Neural cell (in vitro differentiated cells): Measurements from ENCODE around the gene GMPPB. TPM values are rescaled to one million over a fixed set of nuclear protein-coding genes. Genes with fewer than 3 reads are reported as not detected.
"Not testable (repeated sequence)": the region's sequence is repeated elsewhere in the genome, so short reads cannot be mapped to it uniquely, and the experiment has no call there.

Experiments
- H2AFZ ChIP-seq: fragments of 200-600, 300-800 bp; sonication (generic), shearing (Covaris generic); 2 replicates; pipeline ENCODE4 v1.6.0; 2014; ENCODE audit warnings: low read depth, mild to moderate bottlenecking, antibody characterized with exemption, low read length, moderate library complexity
- H3F3A ChIP-seq: fragments of 200-600 bp; shearing (Covaris generic); 2 replicates; pipeline ENCODE4 v1.6.1; 2016; ENCODE audit warnings: mild to moderate bottlenecking, moderate library complexity, mixed read lengths, antibody characterized with exemption, low read length; ENCODE audit not compliant: insufficient read depth, poor library complexity, severe bottlenecking
- H3K27ac ChIP-seq: fragments of 200-600, 300-800 bp; sonication (generic), shearing (Covaris generic); 2 replicates; pipeline ENCODE4 v1.5.1; 2014; ENCODE audit warnings: mild to moderate bottlenecking, low read length, moderate library complexity
- H3K27me3 ChIP-seq: fragments of 300-800, 200-600 bp; sonication (generic), shearing (Covaris generic); 2 replicates; pipeline ENCODE4 v1.6.0; 2014; ENCODE audit warnings: mild to moderate bottlenecking, low read depth, low read length, moderate library complexity; ENCODE audit not compliant: insufficient read depth
- H3K36me3 ChIP-seq: fragments of 300-800, 200-600 bp; sonication (generic), shearing (Covaris generic); 2 replicates; pipeline ENCODE4 v1.5.1; 2014; ENCODE audit warnings: mild to moderate bottlenecking, antibody characterized with exemption, low read length, moderate library complexity; ENCODE audit not compliant: insufficient read depth
- H3K4me2 ChIP-seq: fragments of 300-800, 200-600 bp; sonication (generic), shearing (Covaris generic); 2 replicates; pipeline ENCODE4 v1.6.0; 2014; ENCODE audit warnings: mild to moderate bottlenecking, low read length
- H3K4me3 ChIP-seq: fragments of 300-800, 200-600 bp; sonication (generic), shearing (Covaris generic); 2 replicates; pipeline ENCODE4 v1.5.1; 2014; ENCODE audit warnings: mild to moderate bottlenecking, low read length, moderate library complexity
- H3K79me2 ChIP-seq: fragments of 200-600 bp; shearing (Covaris generic); replicated peaks from 2 replicates; pipeline ENCODE4 v1.6.0; 2014; ENCODE audit warnings: mild to moderate bottlenecking, low read length, moderate library complexity; ENCODE audit not compliant: insufficient read depth
- H3K9ac ChIP-seq: fragments of 300-800, 200-600 bp; sonication (generic), shearing (Covaris generic); 2 replicates; pipeline ENCODE4 v1.6.1; 2016; ENCODE audit warnings: mild to moderate bottlenecking, low read length, mixed read lengths
- H3K9me2 ChIP-seq: fragments of 200-600 bp; shearing (Covaris generic); 2 replicates; pipeline ENCODE4 v1.6.1; 2016; ENCODE audit warnings: mild to moderate bottlenecking, low read length, mixed read lengths; ENCODE audit not compliant: insufficient read depth
- H3K9me3 ChIP-seq: fragments of 200-600, 300-800 bp; sonication (generic), shearing (Covaris generic); 2 replicates; pipeline ENCODE4 v1.6.1; 2016; ENCODE audit warnings: mild to moderate bottlenecking, mixed run types, low read length, moderate library complexity, mixed read lengths
- H4K20me1 ChIP-seq: fragments of 200-600 bp; shearing (Covaris generic); 2 replicates; pipeline ENCODE4 v1.6.1; 2016; ENCODE audit warnings: mild to moderate bottlenecking, mixed run types; ENCODE audit not compliant: insufficient read depth
- EP300 ChIP-seq: fragments of 450-650 bp; conservative IDR thresholded peaks from 2 replicates; pipeline ENCODE4 v1.6.1; 2014; ENCODE audit warnings: antibody characterized with exemption, mild to moderate bottlenecking, moderate library complexity; ENCODE audit not compliant: poor library complexity, severe bottlenecking
- RAD21 ChIP-seq: fragments of 450-650 bp; conservative IDR thresholded peaks from 2 replicates; pipeline ENCODE4 v1.6.1; 2014; ENCODE audit warnings: antibody characterized with exemption, mild to moderate bottlenecking, moderate library complexity
- SMC3 ChIP-seq: fragments of 450-650 bp; conservative IDR thresholded peaks from 2 replicates; pipeline ENCODE4 v1.6.1; 2014; ENCODE audit warnings: antibody characterized with exemption, mild to moderate bottlenecking, moderate library complexity; ENCODE audit not compliant: poor library complexity
- TAF1 ChIP-seq: IDR thresholded peaks from 2 replicates; pipeline ENCODE4 v1.6.1; 2012; ENCODE audit warnings: low read depth
- polyA plus RNA-seq: library from polyadenylated mRNA; depleted of rRNA; stranded (reverse); fragments of >200 nt; gene quantifications from 2 replicates; pipeline ENCODE4 v1.2.3, GENCODE V29; 2014
- TF ChIP-seq, protein P1 (sequence below): fragments of 450-650 bp; IDR thresholded peaks from 2 replicates; pipeline ENCODE4 v1.5.1; 2014; ENCODE audit warnings: antibody characterized with exemption, mild to moderate bottlenecking, moderate library complexity; ENCODE audit not compliant: poor library complexity, severe bottlenecking
- TF ChIP-seq, protein P2 (sequence below): IDR thresholded peaks from 2 replicates; pipeline ENCODE4 v1.6.1; 2012; ENCODE audit warnings: borderline replicate concordance

The GMPPB gene
- polyA plus RNA-seq, 1 donor from 2014 or later = 20.8 TPM

DNA sequence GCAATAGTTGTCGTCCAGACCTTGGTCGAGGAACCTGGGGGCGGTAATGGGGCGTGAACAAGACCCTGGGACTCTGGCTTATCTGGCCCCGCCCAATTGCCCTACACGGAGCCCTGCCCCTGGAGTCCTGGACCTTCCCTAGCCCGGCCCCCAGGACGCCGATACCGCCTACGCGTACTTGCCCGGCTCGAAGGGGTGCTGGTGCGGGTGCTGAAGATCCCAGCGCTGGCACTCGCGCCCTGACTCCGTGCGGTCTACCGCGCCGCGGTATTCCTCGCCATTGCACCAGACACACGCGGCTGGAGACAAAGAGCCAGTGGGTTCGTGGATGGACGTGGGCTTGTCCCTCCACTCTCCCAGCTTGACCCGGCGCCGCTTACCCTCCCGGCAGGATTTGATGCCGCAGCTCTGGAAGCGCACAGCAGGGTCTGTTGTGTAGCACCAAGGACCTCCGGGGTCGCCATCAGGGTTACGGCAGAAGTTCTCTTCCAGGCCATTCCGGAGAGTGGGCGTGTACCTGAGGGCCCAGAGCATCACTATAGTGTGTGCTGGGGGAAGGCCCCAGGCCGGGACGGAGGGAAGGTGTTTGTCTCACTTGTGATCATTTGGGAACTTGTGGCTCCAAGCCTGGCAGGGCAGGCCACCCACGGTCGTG is 36.9 kb downstream of the GMPPB start:
- not testable (repeated sequence) for H3K36me3 ChIP-seq, H3K27me3 ChIP-seq, H4K20me1 ChIP-seq, H3K27ac ChIP-seq, H3K9me3 ChIP-seq, H3K4me2 ChIP-seq, H3F3A ChIP-seq, H3K79me2 ChIP-seq, H3K9ac ChIP-seq, H3K4me3 ChIP-seq, H2AFZ ChIP-seq, H3K9me2 ChIP-seq

DNA sequence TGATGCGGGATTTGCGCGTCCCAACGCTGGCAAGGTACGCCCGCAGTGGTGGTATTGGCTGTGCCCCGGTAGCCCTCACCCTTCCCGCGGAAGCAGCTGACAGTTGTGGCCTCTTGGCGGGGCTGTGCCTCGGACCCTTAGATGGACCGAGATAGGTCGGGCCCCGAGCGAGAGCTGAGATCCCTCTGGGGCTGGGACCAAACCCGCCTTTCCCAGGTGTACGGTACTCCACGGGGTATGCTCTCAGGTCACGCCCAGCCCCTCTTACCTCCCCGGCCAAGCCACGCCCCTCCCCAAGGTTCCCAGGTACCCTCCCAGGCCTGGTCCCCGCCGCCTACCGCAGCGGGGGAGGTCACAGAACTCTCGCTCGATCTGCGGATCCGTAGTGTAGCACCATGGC is 37.4 kb downstream of the GMPPB start:
- not testable (repeated sequence) for H3K4me2 ChIP-seq, H2AFZ ChIP-seq, H3K27me3 ChIP-seq, H3K9me3 ChIP-seq, H3K9me2 ChIP-seq, H3K9ac ChIP-seq, H3F3A ChIP-seq, H3K79me2 ChIP-seq, H3K36me3 ChIP-seq, H3K4me3 ChIP-seq, H4K20me1 ChIP-seq, H3K27ac ChIP-seq

DNA sequence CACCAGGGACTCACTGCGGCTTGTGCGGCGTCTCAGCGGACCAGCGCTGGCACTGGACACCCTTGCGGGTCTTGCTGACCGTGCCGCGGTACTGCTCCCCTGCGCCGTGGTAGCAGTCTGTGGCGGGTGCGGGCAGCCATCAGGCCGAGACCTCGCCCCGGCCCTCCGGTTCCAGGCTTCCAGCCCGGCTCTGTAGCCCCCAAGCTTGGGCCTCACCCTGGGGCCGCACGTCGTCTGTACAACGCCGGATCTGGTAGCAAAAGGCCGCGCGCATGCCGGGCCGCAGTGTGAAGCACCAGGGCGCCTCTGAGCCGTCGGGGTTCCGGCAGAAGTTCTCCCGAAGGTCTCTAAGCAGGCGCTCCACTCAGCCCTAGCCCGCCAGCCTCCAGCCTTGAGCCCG is 37.9 kb downstream of the GMPPB start:
- H3K4me2 ChIP-seq, H3K79me2 ChIP-seq, H3K4me3 ChIP-seq, H3K36me3 ChIP-seq, H3K9me2 ChIP-seq, H3K9ac ChIP-seq, H3K9me3 ChIP-seq, H3F3A ChIP-seq, H3K27ac ChIP-seq, H3K27me3 ChIP-seq, H4K20me1 ChIP-seq, H2AFZ ChIP-seq: not testable (repeated sequence)

DNA sequence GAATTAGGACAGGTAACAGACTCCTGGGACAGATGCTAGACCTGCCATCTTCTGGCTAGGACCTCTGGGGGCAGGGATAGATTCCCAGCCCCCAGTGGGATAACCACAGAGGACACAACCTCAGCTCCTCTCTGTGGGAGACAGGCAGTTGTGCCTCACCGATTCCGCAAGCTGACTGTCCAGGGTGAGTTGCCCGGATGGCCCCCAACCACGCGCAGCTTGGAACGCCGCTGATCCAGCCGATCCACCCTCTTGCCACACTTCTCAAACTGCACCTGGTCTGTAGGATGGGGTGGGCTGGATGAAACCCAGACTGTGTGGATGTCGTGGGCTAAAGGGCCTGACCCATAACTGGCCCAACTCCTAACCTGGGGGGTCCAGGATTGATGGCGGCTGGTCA is 38.6 kb downstream of the GMPPB start:
- not testable (repeated sequence) for H3K4me3 ChIP-seq

DNA sequence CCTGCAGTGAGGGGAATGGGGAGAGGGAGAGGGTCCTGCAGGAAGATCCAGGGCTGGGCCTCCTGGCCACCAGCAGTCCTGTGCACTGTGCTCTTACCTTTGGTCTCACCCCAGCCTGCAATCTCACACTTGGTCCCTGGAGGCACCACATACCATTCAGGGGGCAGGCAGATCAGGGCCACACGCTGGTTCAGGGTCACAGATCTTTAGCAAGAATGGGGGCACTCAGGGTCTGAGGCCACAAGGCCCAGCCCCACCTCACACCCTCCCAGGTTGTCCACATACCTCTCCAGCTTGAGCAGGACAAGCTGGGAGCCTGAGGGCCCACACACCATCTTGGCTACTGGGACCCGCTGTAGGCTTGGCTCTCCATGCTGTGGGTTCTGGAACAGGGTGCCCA is 39.3 kb downstream of the GMPPB start:
- H4K20me1 ChIP-seq, H3K27me3 ChIP-seq, H3K9me2 ChIP-seq, H3K4me2 ChIP-seq, H3K9me3 ChIP-seq, H2AFZ ChIP-seq, H3K36me3 ChIP-seq, H3K9ac ChIP-seq, H3K79me2 ChIP-seq, H3K27ac ChIP-seq, H3F3A ChIP-seq, H3K4me3 ChIP-seq: not testable (repeated sequence)

More for the DNA sequence above, 38.6 kb downstream of the GMPPB start:
- H3K9me3 ChIP-seq, H3K27me3 ChIP-seq, H3K36me3 ChIP-seq, H3K9ac ChIP-seq, H3K9me2 ChIP-seq, H2AFZ ChIP-seq, H3K4me2 ChIP-seq, H4K20me1 ChIP-seq, H3F3A ChIP-seq, H3K27ac ChIP-seq, H3K79me2 ChIP-seq: not testable (repeated sequence)

DNA sequence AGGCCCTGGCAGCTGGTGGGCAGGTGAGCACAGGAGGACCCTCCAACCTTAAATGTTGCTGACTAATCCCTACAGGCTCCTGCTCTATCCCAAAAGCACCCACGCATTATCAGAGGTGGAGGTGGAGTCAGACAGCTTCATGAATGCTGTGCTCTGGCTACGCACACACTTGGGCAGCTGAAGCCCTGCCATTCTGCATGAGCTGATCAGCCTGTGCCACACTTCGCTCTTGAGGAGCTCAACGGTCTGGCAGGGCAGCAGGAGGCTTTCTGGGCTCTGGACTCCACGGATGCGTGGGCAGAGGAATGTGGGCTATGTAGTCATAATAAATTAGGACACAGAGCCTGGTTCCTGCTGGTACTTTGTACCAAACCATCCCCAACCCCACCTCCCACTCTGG is 40.6 kb downstream of the GMPPB start:
- H3K9me3 ChIP-seq = no peaks in the 10 kb centered on the region
- H2AFZ ChIP-seq = no peak overlapping the region
- H3K36me3 ChIP-seq = no peaks in the 10 kb centered on the region
- H3K27ac ChIP-seq = no peak overlapping the region
- no peak overlapping the region for H3K4me3 ChIP-seq
- H3K4me2 ChIP-seq = no peak overlapping the region
- no peaks in the 10 kb centered on the region for H4K20me1 ChIP-seq
- no peaks in the 10 kb centered on the region for H3K79me2 ChIP-seq
- no peaks in the 10 kb centered on the region for H3K27me3 ChIP-seq
- no peaks in the 10 kb centered on the region for H3K9me2 ChIP-seq
- no peak overlapping the region for H3K9ac ChIP-seq
- H3F3A ChIP-seq = no peaks in the 10 kb centered on the region
- TF ChIP-seq, protein P1, sequence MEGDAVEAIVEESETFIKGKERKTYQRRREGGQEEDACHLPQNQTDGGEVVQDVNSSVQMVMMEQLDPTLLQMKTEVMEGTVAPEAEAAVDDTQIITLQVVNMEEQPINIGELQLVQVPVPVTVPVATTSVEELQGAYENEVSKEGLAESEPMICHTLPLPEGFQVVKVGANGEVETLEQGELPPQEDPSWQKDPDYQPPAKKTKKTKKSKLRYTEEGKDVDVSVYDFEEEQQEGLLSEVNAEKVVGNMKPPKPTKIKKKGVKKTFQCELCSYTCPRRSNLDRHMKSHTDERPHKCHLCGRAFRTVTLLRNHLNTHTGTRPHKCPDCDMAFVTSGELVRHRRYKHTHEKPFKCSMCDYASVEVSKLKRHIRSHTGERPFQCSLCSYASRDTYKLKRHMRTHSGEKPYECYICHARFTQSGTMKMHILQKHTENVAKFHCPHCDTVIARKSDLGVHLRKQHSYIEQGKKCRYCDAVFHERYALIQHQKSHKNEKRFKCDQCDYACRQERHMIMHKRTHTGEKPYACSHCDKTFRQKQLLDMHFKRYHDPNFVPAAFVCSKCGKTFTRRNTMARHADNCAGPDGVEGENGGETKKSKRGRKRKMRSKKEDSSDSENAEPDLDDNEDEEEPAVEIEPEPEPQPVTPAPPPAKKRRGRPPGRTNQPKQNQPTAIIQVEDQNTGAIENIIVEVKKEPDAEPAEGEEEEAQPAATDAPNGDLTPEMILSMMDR = no peak
- TF ChIP-seq TAF1 (no peak), RAD21 (no peak), SMC3 (no peak), EP300 (no peak)
- TF ChIP-seq, protein P2, sequence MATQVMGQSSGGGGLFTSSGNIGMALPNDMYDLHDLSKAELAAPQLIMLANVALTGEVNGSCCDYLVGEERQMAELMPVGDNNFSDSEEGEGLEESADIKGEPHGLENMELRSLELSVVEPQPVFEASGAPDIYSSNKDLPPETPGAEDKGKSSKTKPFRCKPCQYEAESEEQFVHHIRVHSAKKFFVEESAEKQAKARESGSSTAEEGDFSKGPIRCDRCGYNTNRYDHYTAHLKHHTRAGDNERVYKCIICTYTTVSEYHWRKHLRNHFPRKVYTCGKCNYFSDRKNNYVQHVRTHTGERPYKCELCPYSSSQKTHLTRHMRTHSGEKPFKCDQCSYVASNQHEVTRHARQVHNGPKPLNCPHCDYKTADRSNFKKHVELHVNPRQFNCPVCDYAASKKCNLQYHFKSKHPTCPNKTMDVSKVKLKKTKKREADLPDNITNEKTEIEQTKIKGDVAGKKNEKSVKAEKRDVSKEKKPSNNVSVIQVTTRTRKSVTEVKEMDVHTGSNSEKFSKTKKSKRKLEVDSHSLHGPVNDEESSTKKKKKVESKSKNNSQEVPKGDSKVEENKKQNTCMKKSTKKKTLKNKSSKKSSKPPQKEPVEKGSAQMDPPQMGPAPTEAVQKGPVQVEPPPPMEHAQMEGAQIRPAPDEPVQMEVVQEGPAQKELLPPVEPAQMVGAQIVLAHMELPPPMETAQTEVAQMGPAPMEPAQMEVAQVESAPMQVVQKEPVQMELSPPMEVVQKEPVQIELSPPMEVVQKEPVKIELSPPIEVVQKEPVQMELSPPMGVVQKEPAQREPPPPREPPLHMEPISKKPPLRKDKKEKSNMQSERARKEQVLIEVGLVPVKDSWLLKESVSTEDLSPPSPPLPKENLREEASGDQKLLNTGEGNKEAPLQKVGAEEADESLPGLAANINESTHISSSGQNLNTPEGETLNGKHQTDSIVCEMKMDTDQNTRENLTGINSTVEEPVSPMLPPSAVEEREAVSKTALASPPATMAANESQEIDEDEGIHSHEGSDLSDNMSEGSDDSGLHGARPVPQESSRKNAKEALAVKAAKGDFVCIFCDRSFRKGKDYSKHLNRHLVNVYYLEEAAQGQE = no peak
